Measurements from ENCODE around the gene ASPSCR1. TPM values are rescaled to one million over a fixed set of nuclear protein-coding genes. Genes with fewer than 3 reads are reported as not detected.

The ASPSCR1 gene
- total and polyA plus RNA-seq, 2 of the 8 experiments (the other 6 are each of a cell fraction or from before 2014, with no cell fraction given) = 33.3 to 43.7 TPM

GRCh38 chr17:81931557-81932332 lies 45.7 kb upstream of the ASPSCR1 start:
- Histone ChIP-seq H3K36me3 (ENCODE audit: control insufficient read depth in 2 of 4, insufficient read depth in 4 of 4, low read length in 3 of 4) (peaks cover 0 to 25% (median 10%) of the 10 kb centered on the region in 4 experiments; a peak in 5 of 8 replicates), H4K20me1 (replicated peaks in 1 of 2; ENCODE audit: control insufficient read depth in 1 of 2, insufficient read depth in 2 of 2, low read length in 2 of 2) (peaks cover 7 to 23% of the 10 kb centered on the region in 2 experiments), H3K18ac (ENCODE audit: extremely low read depth, low read length) (no peak overlapping the region), H2BK120ac (replicated peaks; ENCODE audit: low read depth, low read length) (no peak overlapping the region), H3K56ac (replicated peaks; ENCODE audit: insufficient read length, low read depth, low read length) (no peak overlapping the region), H3K27ac (ENCODE audit: low read depth, low read length) (no peak overlapping the region), H3K79me2 (ENCODE audit: control insufficient read depth in 1 of 2, insufficient read depth in 2 of 2, low read length in 2 of 2) (peaks cover 0 to 1% of the 10 kb centered on the region in 2 experiments; a peak in 3 of 4 replicates), H4K5ac (ENCODE audit: insufficient read length, low read depth, low read length) (no peak overlapping the region), H3K23ac (ENCODE audit: insufficient read length) (no peak overlapping the region), H3K23me2 (ENCODE audit: low read depth, low read length) (peaks cover 9% of the 10 kb centered on the region; the same call in 1 of the 2 replicates), H2BK20ac (ENCODE audit: low read length) (no peak overlapping the region), H3K9ac (replicated peaks in 1 of 4; ENCODE audit: extremely low read depth in 1 of 4, low read depth in 3 of 4, low read length in 3 of 4) (no peak overlapping the region), H3K9me3 (ENCODE audit: insufficient read depth in 2 of 2, low read depth in 1 of 2, low read length in 1 of 2) (no peaks in the 10 kb centered on the region), H3K27me3 (replicated peaks in 1 of 4; ENCODE audit: control insufficient read depth in 3 of 4, extremely low read depth in 1 of 4, insufficient read depth in 3 of 4, low read length in 3 of 4) (peaks cover 0 to 12% (median 9%) of the 10 kb centered on the region in 4 experiments; a peak in 4 of 7 replicates), H2BK5ac (ENCODE audit: low read depth, low read length) (no peak overlapping the region), H3K4me2 (ENCODE audit: insufficient read depth in 1 of 2, low read depth in 2 of 2, low read length in 2 of 2) (no peak overlapping the region), H2AK5ac (ENCODE audit: low read depth, low read length) (no peak overlapping the region), H2BK12ac (ENCODE audit: low read depth, low read length) (no peak overlapping the region), H3K4me3 (ENCODE audit: extremely low read depth in 1 of 4, insufficient read depth in 2 of 4, low read depth in 3 of 4, low read length in 4 of 4) (no peak overlapping the region), H3K79me1 (ENCODE audit: low read depth, low read length) (peaks cover under 1% of the 10 kb centered on the region; the same call in 1 of the 2 replicates), H4K91ac (replicated peaks; ENCODE audit: insufficient read length, low read length) (no peak overlapping the region), H3K14ac (ENCODE audit: insufficient read length) (no peak overlapping the region), H2BK15ac (ENCODE audit: low read length) (no peak overlapping the region), H4K8ac (ENCODE audit: extremely low read depth, insufficient read depth, low read length) (peak overlapping the region; percentile 76; the same call in 1 of the 2 replicates), H2AFZ (ENCODE audit: low read length) (no peak overlapping the region), H3K4me1 (replicated peaks in 1 of 4; ENCODE audit: control insufficient read depth in 3 of 4, insufficient read depth in 4 of 4, low read length in 3 of 4) (peaks cover 0 to 13% (median 3%) of the 10 kb centered on the region in 4 experiments; a peak in 5 of 7 replicates), H3K4ac (replicated peaks; ENCODE audit: insufficient read length, low read depth, low read length) (no peak overlapping the region)
- WGBS, 2 experiments (ENCODE audit: extremely low coverage in 1 of 2, insufficient coverage in 1 of 2, insufficient read length in 1 of 2, insufficient replicate concordance in 2 of 2, low coverage in 1 of 2, low lambda C conversion rate in 2 of 2, missing lambda C conversion rate in 1 of 2) = 64% methylated on average over 13 of the region's 15 CpGs; no CpG with 5 or more reads in 1 of the 2 experiments
- no peak for FAIRE-seq
- POLR2A ChIA-PET (ENCODE audit: partially characterized antibody) = interaction anchor here (1.0 to 14.6 kb wide), 16 partner anchors 6 to 216 kb away, joined by 3 to 150 read pairs (median 5); partner anchors contain the start of genes ASPSCR1, MAFG, PCYT2 and SIRT7
- CTCF ChIA-PET (ENCODE audit: partially characterized antibody) = interaction anchor here (0.8 to 3.8 kb wide), 6 partner anchors 25 to 90 kb away, joined by 3 to 9 read pairs (median 3); no protein-coding TSS in a partner anchor
- no peak for DNase-seq (ENCODE audit: low read depth in 1 of 2, low spot score in 2 of 2)
- TF ChIP-seq SIX5 (IDR thresholded peaks at IDR 0.05; ENCODE audit: low read depth, low read length) (no peak), SAP30 (IDR thresholded peaks at IDR 0.05; ENCODE audit: insufficient read depth, insufficient replicate concordance, low read length) (no peak), NRF1 (IDR thresholded peaks at IDR 0.05; ENCODE audit: low read depth, low read length) (no peak), MAX (IDR thresholded peaks at IDR 0.05) (no peak), TCF12 (IDR thresholded peaks at IDR 0.05; ENCODE audit: low read depth, low read length) (no peak)
